Left hindlimb (tissue), 1 donor: Measurements from ENCODE around the gene ASIC2.

Experiments used
- DNase-seq: peaks from one replicate; pipeline ENCODE4 v3.0.0-alpha.2; 2018

ASIC2 gene

GRCh38 chr17:33055746-33056145 is 237.3 kb downstream of the ASIC2 start:
- DNase-seq = no peak

GRCh38 chr17:33055171-33055611 is 237.9 kb downstream of the ASIC2 start:
- no peak for DNase-seq

GRCh38 chr17:33054412-33054811 is 238.7 kb downstream of the ASIC2 start:
- no peak for DNase-seq

- DNase-seq = no peak
These were observed 239.4 kb downstream of the ASIC2 start for GRCh38 chr17:33053676-33054075.

- no peak for DNase-seq
These were observed 240.2 kb downstream of the ASIC2 start for GRCh38 chr17:33052856-33053255.

- DNase-seq = no peak
These were observed 242.4 kb downstream of the ASIC2 start for GRCh38 chr17:33050611-33051140.

GRCh38 chr17:33049781-33050414 is 243.2 kb downstream of the ASIC2 start:
- no peak for DNase-seq

GRCh38 chr17:33046361-33047255 is 246.5 kb downstream of the ASIC2 start:
- DNase-seq = no peak

GRCh38 chr17:33045216-33045615 is 247.9 kb downstream of the ASIC2 start:
- DNase-seq = no peak

GRCh38 chr17:33044771-33045170 is 248.3 kb downstream of the ASIC2 start:
- DNase-seq = no peak

- DNase-seq = no peak
These were observed 252.6 kb downstream of the ASIC2 start for GRCh38 chr17:33040461-33040860.

GRCh38 chr17:33039874-33040273 is 253.2 kb downstream of the ASIC2 start:
- no peak for DNase-seq

- DNase-seq = no peak
These were observed 254.4 kb downstream of the ASIC2 start for GRCh38 chr17:33038740-33039139.

- DNase-seq = no peak
These were observed 259.9 kb downstream of the ASIC2 start for GRCh38 chr17:33033176-33033575.

- no peak for DNase-seq
These were observed 264.3 kb downstream of the ASIC2 start for GRCh38 chr17:33028778-33029177.

- DNase-seq = no peak
These were observed 265.0 kb downstream of the ASIC2 start for GRCh38 chr17:33028061-33028460.

GRCh38 chr17:33024688-33025486 is 268.2 kb downstream of the ASIC2 start:
- no peak for DNase-seq

GRCh38 chr17:33023790-33024189 is 269.3 kb downstream of the ASIC2 start:
- no peak for DNase-seq

GRCh38 chr17:33021731-33022408 is 271.2 kb downstream of the ASIC2 start:
- no peak for DNase-seq

- DNase-seq = no peak
These were observed 273.8 kb downstream of the ASIC2 start for GRCh38 chr17:33019161-33019890.

GRCh38 chr17:33017366-33017765 is 275.7 kb downstream of the ASIC2 start:
- no peak for DNase-seq

GRCh38 chr17:33016920-33017319 is 276.2 kb downstream of the ASIC2 start:
- no peak for DNase-seq
